COLO668 (cell line): Measurements from ENCODE around the gene GBP7.

ENCODE experiments used
- DNase-seq: peaks from one replicate; lab custom pipeline; 2025; ENCODE audit not compliant: unreplicated experiment; lab: John Stamatoyannopoulos, UW

Gene GBP7

DNA sequence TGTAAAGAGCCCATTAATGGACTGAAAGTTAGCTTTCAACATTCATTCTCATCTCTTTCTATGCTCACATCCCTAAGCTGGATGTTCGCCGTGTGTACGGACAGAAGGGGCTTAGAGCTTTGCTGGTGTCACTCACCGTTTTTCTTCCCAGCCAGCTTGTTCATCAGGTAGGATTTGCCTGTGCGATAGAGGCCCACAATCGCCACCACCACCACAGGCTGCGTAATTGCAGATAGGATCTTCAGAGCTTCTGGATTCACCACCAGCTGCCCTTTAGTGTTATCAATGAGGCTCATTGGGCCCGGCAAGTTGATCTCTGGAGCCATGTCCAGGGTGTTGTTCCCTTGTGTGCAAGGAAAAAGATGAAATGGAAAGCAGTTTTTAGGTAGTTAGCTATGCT, 54.2 kb downstream of the GBP7 start:
- no peak for DNase-seq

DNA sequence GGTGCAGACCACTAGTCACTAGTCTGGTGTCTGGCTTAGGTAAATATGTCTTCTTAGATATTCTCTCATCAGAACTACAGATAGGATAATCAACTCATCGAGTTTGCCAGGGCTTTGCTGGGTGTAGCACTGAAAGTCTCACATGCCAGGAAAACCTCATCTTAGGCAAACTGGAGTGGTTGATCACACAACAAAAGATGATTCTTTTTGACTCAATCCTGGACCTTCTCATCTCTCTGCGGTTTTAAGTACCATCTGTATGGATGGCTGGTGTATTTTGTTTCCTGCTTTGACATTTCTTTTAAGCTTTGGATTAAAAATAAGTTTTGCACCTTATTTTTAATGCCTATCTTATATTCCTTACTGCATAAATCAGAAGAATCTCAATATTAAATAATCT, 61.1 kb downstream of the GBP7 start:
- no peak for DNase-seq

DNA sequence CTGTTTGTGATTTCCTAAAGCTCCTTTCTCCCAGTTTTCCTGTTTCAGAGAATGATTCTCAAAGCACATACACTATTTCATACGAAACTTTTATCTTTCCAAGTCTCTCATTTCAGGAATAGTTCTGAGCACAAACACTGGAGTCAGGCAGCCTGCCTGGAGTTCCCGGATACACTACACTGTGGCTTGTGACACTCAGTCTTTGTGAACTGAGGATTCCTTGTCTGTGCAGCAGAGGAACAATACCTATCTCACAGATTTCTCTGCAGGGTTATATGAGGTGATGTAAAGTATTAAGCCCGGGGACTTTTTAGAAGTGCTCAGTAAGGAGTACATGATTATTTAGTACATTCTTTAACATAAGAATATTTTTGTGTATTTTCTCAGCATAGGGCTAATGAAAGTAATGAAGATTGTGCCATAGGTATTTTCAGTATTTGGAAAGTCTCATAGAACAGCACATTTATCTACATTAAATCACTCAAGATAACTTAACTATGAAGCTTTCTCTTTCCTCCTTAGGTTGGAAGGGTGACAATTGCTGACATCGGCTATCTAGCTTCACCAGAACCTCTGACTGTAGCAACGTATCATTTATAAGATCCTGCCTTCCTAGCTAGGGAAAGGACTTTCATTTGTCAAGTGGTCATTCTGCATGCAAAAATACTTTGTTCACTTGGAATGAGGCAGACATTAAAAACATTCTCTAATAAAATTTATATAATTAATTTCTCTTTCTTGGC, 62.8 kb downstream of the GBP7 start:
- DNase-seq: no peak

- DNase-seq: no peak
Measured at GRCh38 chr1:89104687-89105086, 71.1 kb downstream of the GBP7 start.

DNA sequence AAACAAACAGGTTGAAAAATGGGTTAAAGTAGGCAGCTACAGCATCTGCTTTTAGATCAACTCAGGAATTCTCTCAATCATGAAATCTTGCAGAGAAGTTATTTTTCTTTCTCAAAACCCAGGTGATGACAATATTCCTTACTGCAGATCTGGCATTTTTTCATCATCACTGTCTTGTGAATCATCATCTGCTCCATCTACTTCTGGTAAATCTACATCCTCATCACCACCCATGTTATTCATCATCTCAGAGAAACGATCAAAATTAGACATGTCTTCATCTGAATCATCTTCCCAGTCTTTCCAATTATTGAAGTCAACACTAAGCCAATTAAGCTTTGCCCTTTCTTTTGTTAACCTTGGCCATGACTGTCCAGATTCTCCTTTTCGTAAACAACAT, 71.7 kb downstream of the GBP7 start:
- no peak for DNase-seq

DNA sequence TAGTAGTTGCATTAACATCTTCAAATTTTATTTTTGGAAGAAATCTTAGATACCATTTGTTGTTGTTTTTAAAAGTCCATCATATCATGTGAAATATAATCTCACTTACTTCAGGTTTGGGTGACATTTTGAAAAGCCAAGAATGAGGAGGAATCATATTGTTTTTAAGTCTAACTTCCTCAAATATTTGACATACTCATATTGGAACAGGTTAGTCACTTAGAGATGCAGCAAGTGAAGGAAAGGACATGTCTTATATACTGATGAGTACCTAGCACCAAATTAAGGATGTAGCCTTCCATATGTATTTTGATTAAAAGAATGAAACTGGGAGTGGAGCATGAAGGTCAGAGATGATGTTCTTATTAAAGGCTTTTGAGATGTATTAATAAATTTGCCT, 73.8 kb downstream of the GBP7 start:
- no peak for DNase-seq

DNA sequence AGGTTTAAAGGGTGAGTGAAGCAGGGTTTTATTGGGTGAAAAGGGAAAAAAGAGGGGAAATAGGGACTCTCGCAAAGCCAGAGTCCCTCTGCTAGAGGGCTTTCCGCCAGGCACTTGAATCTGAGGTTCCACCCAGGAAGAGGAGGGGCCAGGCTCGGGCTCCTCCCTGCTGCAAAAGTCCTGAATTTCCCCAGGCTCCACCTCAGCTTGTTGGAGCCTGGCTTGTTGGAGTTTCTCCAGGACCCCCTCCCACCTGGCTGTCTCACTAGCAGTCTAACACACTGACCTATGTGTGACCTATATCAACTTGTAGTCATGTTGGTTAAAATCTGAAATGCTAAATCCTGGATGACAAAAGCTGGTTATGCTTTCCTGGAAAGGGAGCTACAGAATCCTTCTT, 75.4 kb downstream of the GBP7 start:
- DNase-seq: no peak

- DNase-seq: no peak
Measured at GRCh38 chr1:89098857-89099256, 76.9 kb downstream of the GBP7 start.

DNA sequence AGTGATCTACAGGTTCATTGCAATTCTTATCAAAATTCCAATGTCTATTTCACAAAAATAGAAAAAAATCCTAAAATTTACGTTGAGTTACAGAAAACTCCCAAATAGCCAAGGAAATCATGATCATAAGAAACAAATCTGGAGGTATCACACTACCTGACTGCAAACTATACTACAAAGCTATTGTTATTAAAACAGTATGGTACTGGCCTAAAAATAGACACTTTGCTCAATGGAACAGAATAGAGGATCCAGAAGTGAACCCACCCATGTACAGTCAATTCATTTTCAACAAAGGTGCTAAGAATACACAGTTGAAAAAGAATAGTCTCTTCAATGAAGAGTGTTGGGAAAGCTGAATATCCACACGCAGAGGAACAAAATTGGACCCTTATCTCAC, 80.1 kb downstream of the GBP7 start:
- DNase-seq: no peak

DNA sequence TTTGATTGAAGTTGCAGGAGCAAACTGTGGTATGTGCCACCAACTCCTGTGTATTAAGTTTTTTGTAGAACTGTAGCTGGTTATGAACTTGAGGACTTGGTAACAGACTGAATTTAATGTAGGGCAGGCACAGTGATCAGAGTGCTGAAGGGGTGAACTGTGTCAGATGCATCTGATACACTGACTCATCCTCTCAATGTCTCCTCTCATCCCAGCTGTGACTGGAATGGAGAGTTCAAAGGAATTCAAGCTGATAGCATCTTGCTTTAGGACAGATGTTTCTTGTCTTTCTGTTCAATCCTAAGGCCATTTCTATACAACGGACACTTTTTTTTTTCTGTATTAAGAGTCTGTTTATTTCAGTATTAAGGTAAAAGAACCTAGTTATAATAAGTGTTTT, 85.8 kb downstream of the GBP7 start:
- DNase-seq: no peak

- DNase-seq: no peak
Measured at GRCh38 chr1:89088572-89088971, 87.2 kb downstream of the GBP7 start.

- DNase-seq: no peak
Measured at GRCh38 chr1:89087241-89087640, 88.6 kb downstream of the GBP7 start.

DNA sequence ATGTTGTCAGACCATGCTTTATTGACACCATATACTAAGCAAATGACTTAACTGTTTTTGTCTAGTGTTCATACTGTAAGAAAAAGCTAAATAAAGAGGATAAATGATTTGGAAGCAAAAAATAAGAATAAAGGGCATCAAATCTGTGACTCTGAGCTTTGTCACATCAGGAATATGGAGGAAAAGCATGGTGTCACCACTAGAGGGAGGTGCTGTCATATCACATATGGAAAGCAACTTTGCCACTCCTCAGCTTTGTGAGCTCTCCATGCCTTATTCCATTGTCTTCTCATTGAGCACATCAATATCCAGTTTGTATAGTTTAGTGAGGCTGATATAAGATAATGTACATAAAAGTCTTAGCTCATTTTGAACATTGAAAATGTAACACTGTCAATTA, 90.0 kb downstream of the GBP7 start:
- no peak for DNase-seq
